ENCODE results near the gene DDAH2. TPM values are rescaled to one million over a fixed set of nuclear protein-coding genes. Genes with fewer than 3 reads are reported as not detected.

The DDAH2 gene
- total RNA-seq, 2 experiments from 2014 or later, result 3.0 to 3.3 TPM

- Histone ChIP-seq H3K9me3 (ENCODE audit: control insufficient read depth in 1 of 2, insufficient read depth in 1 of 2, low read length in 2 of 2) (no peaks in the 10 kb centered on the region), H3K4me3 (ENCODE audit: low read length) (no peak overlapping the region), H3K36me3 (ENCODE audit: insufficient read depth, low read length) (no peaks in the 10 kb centered on the region), H3K4me1 (ENCODE audit: insufficient read depth, low read length) (no peaks in the 10 kb centered on the region), H3K27me3 (ENCODE audit: control insufficient read depth in 1 of 2, insufficient read depth in 2 of 2, low read length in 2 of 2) (no peaks in the 10 kb centered on the region), H3K27ac (ENCODE audit: low read depth in 1 of 2, low read length in 2 of 2) (no peak overlapping the region)
- intact Hi-C loops (cut with DNase I, micrococcal nuclease), result no loop called here
- H3K27ac Mint-ChIP-seq, result no peak overlapping the region
- ATAC-seq (ENCODE audit: poor library complexity), result no peak
- CTCF ChIA-PET, result no interaction called here
- TF ChIP-seq CTCF (IDR thresholded peaks at IDR 0.05), result no peak
- no peaks in the 10 kb centered on the region for H3K4me1 Mint-ChIP-seq (ENCODE audit: low read depth)
- H3K9me3 Mint-ChIP-seq, result no peaks in the 10 kb centered on the region
- DNase-seq, result no peak
- no peaks in the 10 kb centered on the region for H3K27me3 Mint-ChIP-seq
- POLR2A ChIA-PET, result no interaction called here
- no peak overlapping the region for H3K4me3 Mint-ChIP-seq
- no peaks in the 10 kb centered on the region for H3K36me3 Mint-ChIP-seq (ENCODE audit: low read depth)
Observed at GRCh38 chr6:31749301-31750036, 20.4 kb upstream of the DDAH2 start.

- H3K27ac ChIP-seq (ENCODE audit: low read depth in 1 of 2, low read length in 2 of 2), result no peak overlapping the region
Observed at GRCh38 chr6:31744422-31744821, 15.3 kb upstream of the DDAH2 start.

GRCh38 chr6:31742894-31743293, 13.8 kb upstream of the DDAH2 start:
- no peaks in the 10 kb centered on the region for H3K9me3 ChIP-seq (ENCODE audit: control insufficient read depth in 1 of 2, insufficient read depth in 1 of 2, low read length in 2 of 2)
- no peak for TF ChIP-seq CTCF (IDR thresholded peaks at IDR 0.05)
- H3K4me1 Mint-ChIP-seq (ENCODE audit: low read depth), result peaks cover 31% of the 10 kb centered on the region
- no peak for DNase-seq
- no peaks in the 10 kb centered on the region for H3K36me3 ChIP-seq (ENCODE audit: insufficient read depth, low read length)
- intact Hi-C loops (cut with DNase I, micrococcal nuclease), result no loop called here
- CTCF ChIA-PET, result no interaction called here
- peaks cover 11% of the 10 kb centered on the region for H3K36me3 Mint-ChIP-seq (ENCODE audit: low read depth)
- H3K27me3 ChIP-seq (ENCODE audit: control insufficient read depth in 1 of 2, insufficient read depth in 2 of 2, low read length in 2 of 2), result no peaks in the 10 kb centered on the region
- POLR2A ChIA-PET, result no interaction called here
- no peak overlapping the region for H3K4me3 ChIP-seq (ENCODE audit: low read length)
- no peak for ATAC-seq (ENCODE audit: poor library complexity)
- H3K27ac Mint-ChIP-seq, result no peak overlapping the region
- no peaks in the 10 kb centered on the region for H3K27me3 Mint-ChIP-seq
- H3K4me1 ChIP-seq (ENCODE audit: insufficient read depth, low read length), result peaks cover 29% of the 10 kb centered on the region
- H3K27ac ChIP-seq (ENCODE audit: low read depth in 1 of 2, low read length in 2 of 2), result no peak overlapping the region
- H3K4me3 Mint-ChIP-seq, result no peak overlapping the region
- H3K9me3 Mint-ChIP-seq, result no peaks in the 10 kb centered on the region

More at GRCh38 chr6:31744422-31744821, 15.3 kb upstream of the DDAH2 start:
- Histone ChIP-seq H3K4me3 (ENCODE audit: low read length) (no peak overlapping the region), H3K36me3 (ENCODE audit: insufficient read depth, low read length) (no peaks in the 10 kb centered on the region), H3K4me1 (ENCODE audit: insufficient read depth, low read length) (peaks cover 14% of the 10 kb centered on the region), H3K9me3 (ENCODE audit: control insufficient read depth in 1 of 2, insufficient read depth in 1 of 2, low read length in 2 of 2) (no peaks in the 10 kb centered on the region), H3K27me3 (ENCODE audit: control insufficient read depth in 1 of 2, insufficient read depth in 2 of 2, low read length in 2 of 2) (no peaks in the 10 kb centered on the region)
- DNase-seq (no peak), ATAC-seq (ENCODE audit: poor library complexity) (no peak)
- peak overlapping the region; percentile 13 for H3K4me3 Mint-ChIP-seq
- peaks cover 11% of the 10 kb centered on the region for H3K36me3 Mint-ChIP-seq (ENCODE audit: low read depth)
- peaks cover 15% of the 10 kb centered on the region for H3K4me1 Mint-ChIP-seq (ENCODE audit: low read depth)
- no peak overlapping the region for H3K27ac Mint-ChIP-seq
- no peaks in the 10 kb centered on the region for H3K27me3 Mint-ChIP-seq
- no peak for TF ChIP-seq CTCF (IDR thresholded peaks at IDR 0.05)
- intact Hi-C loops (cut with DNase I, micrococcal nuclease), result no loop called here
- ChIA-PET CTCF (no interaction called here), POLR2A (no interaction called here)
- no peaks in the 10 kb centered on the region for H3K9me3 Mint-ChIP-seq

Data from CD4-positive, alpha-beta T cell (primary cell).